Smooth muscle cell (in vitro differentiated cells): ENCODE data around the gene B4GAT1. TPM values are rescaled to one million over a fixed set of nuclear protein-coding genes. Genes with fewer than 3 reads are reported as not detected.

ENCODE experiments used
- DNase-seq: peaks from one replicate; lab custom pipeline; 2025; ENCODE audit not compliant: unreplicated experiment; lab: John Stamatoyannopoulos, UW
- H2AFZ ChIP-seq: fragments of 200-600 bp; sonication (generic); 2 replicates; pipeline ENCODE4 v1.6.0; 2016; ENCODE audit warnings: antibody characterized with exemption, low read depth, mild to moderate bottlenecking
- H3F3A ChIP-seq: fragments of 200-600 bp; sonication (generic); 2 replicates; pipeline ENCODE4 v1.6.0; 2017; ENCODE audit warnings: antibody characterized with exemption, low read depth
- H3K27ac ChIP-seq: fragments of 200-600 bp; sonication (generic); 2 replicates; pipeline ENCODE4 v1.5.1; 2016; ENCODE audit warnings: low read depth, mild to moderate bottlenecking
- H3K27me3 ChIP-seq: fragments of 200-600 bp; sonication (generic); 2 replicates; pipeline ENCODE4 v1.6.1; 2016; ENCODE audit warnings: low read depth, mild to moderate bottlenecking
- H3K36me3 ChIP-seq: fragments of 200-600 bp; sonication (generic); 2 replicates; pipeline ENCODE4 v1.5.1; 2016; ENCODE audit warnings: low read depth
- H3K4me1 ChIP-seq: fragments of 200-600 bp; sonication (generic); 2 replicates; pipeline ENCODE4 v1.5.1; 2016; ENCODE audit warnings: low read depth
- H3K4me2 ChIP-seq: fragments of 200-600 bp; sonication (generic); 2 replicates; pipeline ENCODE4 v1.6.0; 2016; ENCODE audit warnings: mild to moderate bottlenecking
- H3K4me3 ChIP-seq: fragments of 200-600 bp; sonication (generic); 2 replicates; pipeline ENCODE4 v1.5.1; 2016; ENCODE audit warnings: mild to moderate bottlenecking
- H3K79me2 ChIP-seq: fragments of 200-600 bp; sonication (generic); 2 replicates; pipeline ENCODE4 v1.6.0; 2016; ENCODE audit warnings: low read depth, mild to moderate bottlenecking
- H3K9ac ChIP-seq: fragments of 200-600 bp; sonication (generic); 2 replicates; pipeline ENCODE4 v1.6.0; 2016; ENCODE audit warnings: low read depth
- H3K9me3 ChIP-seq: fragments of 200-600 bp; sonication (generic); replicated peaks from 2 replicates; pipeline ENCODE4 v1.5.1; 2016; ENCODE audit warnings: low read depth
- H4K20me1 ChIP-seq: fragments of 200-600 bp; sonication (generic); 2 replicates; pipeline ENCODE4 v1.6.0; 2016; ENCODE audit warnings: low read depth
- WGBS: methylation state at CpG from one replicate; pipeline ENCODE4 v1.1.7; 2016; ENCODE audit warnings: low lambda C conversion rate; 5-methylcytosine and 5-hydroxymethylcytosine counted together
- polyA plus RNA-seq: library from polyadenylated mRNA; unstranded; fragments of >200 nt; fragmentation: Nextera tagmentation; extraction: Ambion mirVana; gene quantifications from 2 replicates; pipeline ENCODE4 v1.2.1, GENCODE V29; 2016
- total RNA-seq: library from RNA; depleted of rRNA; stranded (reverse); fragments of >200 nt; gene quantifications from 2 replicates; pipeline ENCODE4 v1.2.3, GENCODE V29; 2014
- TF ChIP-seq, protein P1 (sequence below): fragments of 200-600 bp; sonication (generic); IDR thresholded peaks from 2 replicates; pipeline ENCODE4 v1.5.1; 2017; ENCODE audit warnings: borderline replicate concordance, mild to moderate bottlenecking, antibody characterized with exemption; ENCODE audit not compliant: insufficient read depth, poor library complexity, severe bottlenecking

The B4GAT1 gene
- total RNA-seq (26.5 and 27.1 TPM in 2 replicates), polyA plus RNA-seq (29.4 and 35.1 TPM in 2 replicates)

DNA sequence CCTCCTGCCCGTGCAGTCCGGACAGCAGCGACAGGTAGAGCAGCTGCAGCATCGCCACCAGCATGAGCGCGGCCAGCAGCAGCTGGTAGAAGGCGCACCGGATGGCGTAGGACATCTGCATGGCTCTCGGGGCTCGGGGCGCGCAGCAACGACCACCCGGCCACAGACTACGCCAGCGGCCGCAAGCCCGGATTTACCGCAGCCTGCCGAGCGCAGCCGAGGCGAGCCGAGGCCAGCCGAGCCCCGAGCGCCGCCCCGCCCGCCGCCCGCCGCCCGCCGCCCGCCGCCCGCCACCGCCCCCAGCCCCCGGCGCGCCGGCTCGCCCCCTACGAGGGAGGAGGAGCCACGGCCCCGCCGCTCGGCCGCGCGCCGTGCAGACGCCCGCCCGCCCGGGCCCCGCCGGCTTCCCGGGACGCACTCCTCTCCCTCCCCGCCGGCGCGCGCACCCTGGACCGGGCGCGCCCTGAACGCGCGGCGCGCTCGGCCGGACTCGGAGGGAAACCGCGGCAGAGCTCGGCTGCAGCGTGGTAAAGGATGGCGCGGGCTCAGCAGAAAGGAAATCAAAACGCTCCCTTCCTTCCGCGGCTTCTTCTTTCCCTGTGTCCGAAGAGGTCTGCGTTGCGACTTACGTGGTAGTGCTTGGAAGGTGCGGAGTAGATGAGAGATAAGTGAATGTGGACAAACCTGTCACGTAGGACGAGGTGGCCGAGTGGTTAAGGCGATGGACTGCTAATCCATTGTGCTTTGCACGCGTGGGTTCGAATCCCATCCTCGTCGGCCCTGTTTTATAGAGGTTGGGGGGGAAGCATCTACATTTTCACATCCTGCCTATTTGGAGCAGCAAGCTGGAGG, at the start of gene B4GAT1:
Gene B4GAT1 (minus strand): TSS at position 205 of the 852 bp plus-strand sequence. CDS start 84 bp downstream, at position 121.
- DNase-seq = no peak
- peaks cover 26% of the 10 kb centered on the region for H3K79me2 ChIP-seq
- WGBS = under 1% methylated on average over 60 of the region's 101 CpGs

DNA sequence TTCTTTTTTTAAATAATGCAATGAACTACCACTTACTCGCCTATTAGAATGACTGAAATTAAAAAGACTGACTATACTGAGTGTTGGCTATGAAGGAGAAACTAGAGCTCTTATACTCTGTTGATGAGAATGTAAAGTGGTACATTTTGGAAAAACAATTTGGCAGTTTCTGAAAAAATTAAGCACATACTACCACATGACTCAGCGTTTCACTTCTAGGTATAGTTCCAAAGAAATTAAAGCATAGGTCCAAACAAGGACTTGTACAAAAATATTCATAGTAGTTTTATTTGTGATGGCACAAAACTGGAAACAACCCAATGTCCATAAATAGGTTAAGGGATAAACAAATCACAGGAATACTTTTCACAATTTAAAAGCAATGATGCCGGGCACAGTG, 46.5 kb upstream of the B4GAT1 start:
- no peaks in the 10 kb centered on the region for H3K9me3 ChIP-seq
- TF ChIP-seq, protein P1, sequence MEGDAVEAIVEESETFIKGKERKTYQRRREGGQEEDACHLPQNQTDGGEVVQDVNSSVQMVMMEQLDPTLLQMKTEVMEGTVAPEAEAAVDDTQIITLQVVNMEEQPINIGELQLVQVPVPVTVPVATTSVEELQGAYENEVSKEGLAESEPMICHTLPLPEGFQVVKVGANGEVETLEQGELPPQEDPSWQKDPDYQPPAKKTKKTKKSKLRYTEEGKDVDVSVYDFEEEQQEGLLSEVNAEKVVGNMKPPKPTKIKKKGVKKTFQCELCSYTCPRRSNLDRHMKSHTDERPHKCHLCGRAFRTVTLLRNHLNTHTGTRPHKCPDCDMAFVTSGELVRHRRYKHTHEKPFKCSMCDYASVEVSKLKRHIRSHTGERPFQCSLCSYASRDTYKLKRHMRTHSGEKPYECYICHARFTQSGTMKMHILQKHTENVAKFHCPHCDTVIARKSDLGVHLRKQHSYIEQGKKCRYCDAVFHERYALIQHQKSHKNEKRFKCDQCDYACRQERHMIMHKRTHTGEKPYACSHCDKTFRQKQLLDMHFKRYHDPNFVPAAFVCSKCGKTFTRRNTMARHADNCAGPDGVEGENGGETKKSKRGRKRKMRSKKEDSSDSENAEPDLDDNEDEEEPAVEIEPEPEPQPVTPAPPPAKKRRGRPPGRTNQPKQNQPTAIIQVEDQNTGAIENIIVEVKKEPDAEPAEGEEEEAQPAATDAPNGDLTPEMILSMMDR = no peak
- no peak overlapping the region for H3K4me2 ChIP-seq
- H3K4me3 ChIP-seq = no peak overlapping the region
- 76% methylated on average over 3 of the region's 3 CpGs for WGBS
- H3F3A ChIP-seq = no peaks in the 10 kb centered on the region
- DNase-seq = no peak
- no peaks in the 10 kb centered on the region for H4K20me1 ChIP-seq
- no peaks in the 10 kb centered on the region for H3K4me1 ChIP-seq
- no peaks in the 10 kb centered on the region for H3K79me2 ChIP-seq
- H3K9ac ChIP-seq = no peak overlapping the region
- H3K27ac ChIP-seq = no peak overlapping the region
- no peak overlapping the region for H2AFZ ChIP-seq
- no peaks in the 10 kb centered on the region for H3K27me3 ChIP-seq
- no peaks in the 10 kb centered on the region for H3K36me3 ChIP-seq

More for the DNA sequence above, at the start of gene B4GAT1:
- H3K9me3 ChIP-seq = no peaks in the 10 kb centered on the region
- H3K4me3 ChIP-seq = peak within 1 kb of the TSS; percentile 85
- H3K4me1 ChIP-seq = peaks cover 28% of the 10 kb centered on the region
- peak within 1 kb of the TSS; percentile 89 for H3K4me2 ChIP-seq
- no peaks in the 10 kb centered on the region for H4K20me1 ChIP-seq
- no peaks in the 10 kb centered on the region for H3F3A ChIP-seq
- TF ChIP-seq, protein P1 = no peak
- peak within 1 kb of the TSS; percentile 69 for H3K9ac ChIP-seq
- H3K36me3 ChIP-seq = no peaks in the 10 kb centered on the region
- peak within 1 kb of the TSS; percentile 52 for H3K27ac ChIP-seq
- peak within 1 kb of the TSS; percentile 73 for H2AFZ ChIP-seq
- H3K27me3 ChIP-seq = no peaks in the 10 kb centered on the region

GRCh38 chr11:66391322-66391721, 43.9 kb upstream of the B4GAT1 start:
- Histone ChIP-seq H2AFZ (no peak overlapping the region), H3K36me3 (no peaks in the 10 kb centered on the region), H3F3A (no peaks in the 10 kb centered on the region), H3K27me3 (no peaks in the 10 kb centered on the region), H3K4me1 (no peaks in the 10 kb centered on the region), H3K27ac (no peak overlapping the region), H3K9ac (no peak overlapping the region), H3K79me2 (no peaks in the 10 kb centered on the region), H3K9me3 (no peaks in the 10 kb centered on the region), H4K20me1 (no peaks in the 10 kb centered on the region), H3K4me2 (no peak overlapping the region), H3K4me3 (no peak overlapping the region)
- DNase-seq = no peak
- TF ChIP-seq, protein P1 = no peak
- 92% methylated on average over 6 of the region's 6 CpGs for WGBS
